OCI-LY3 (cell line): Measurements from ENCODE around the gene CD40LG.

Source experiments
- H2AFZ ChIP-seq: fragments of 200-600, 300-600 bp; shearing (Covaris generic); 2 replicates; pipeline ENCODE4 v1.6.0; 2014; ENCODE audit warnings: antibody characterized with exemption, low read depth, low read length
- H3K27ac ChIP-seq: fragments of 200-600, 300-600 bp; sonication (generic); 2 replicates; pipeline ENCODE4 v1.5.1; 2014; ENCODE audit warnings: mild to moderate bottlenecking, low read length, moderate library complexity, mixed read lengths
- H3K27me3 ChIP-seq: fragments of 200-600, 300-600 bp; sonication (generic); 2 replicates; pipeline ENCODE4 v1.6.1; 2014; ENCODE audit warnings: low read depth, low read length, mixed read lengths
- H3K36me3 ChIP-seq: fragments of 200-600, 300-600 bp; sonication (generic); replicated peaks from 2 replicates; pipeline ENCODE3; 2014; ENCODE audit warnings: low read depth, low read length, mixed read lengths
- H3K4me1 ChIP-seq: fragments of 300-600, 200-600 bp; sonication (generic); 2 replicates; pipeline ENCODE4 v1.6.1; 2014; ENCODE audit warnings: low read length, mixed read lengths
- H3K4me2 ChIP-seq: fragments of 200-600, 300-600 bp; sonication (generic); 2 replicates; pipeline ENCODE4 v1.6.1; 2014; ENCODE audit warnings: low read length, mixed read lengths
- H3K4me3 ChIP-seq: fragments of 300-600, 200-600 bp; sonication (generic); 2 replicates; pipeline ENCODE4 v1.5.1; 2014; ENCODE audit warnings: antibody characterized with exemption, mild to moderate bottlenecking, low read length, moderate library complexity
- H3K79me2 ChIP-seq: fragments of 300-600, 200-600 bp; shearing (Covaris generic); 2 replicates; pipeline ENCODE4 v1.6.1; 2014; ENCODE audit warnings: mild to moderate bottlenecking, low read length, mixed read lengths
- H3K9ac ChIP-seq: fragments of 300-600, 200-600 bp; shearing (Covaris generic); 2 replicates; pipeline ENCODE4 v1.6.0; 2014; ENCODE audit warnings: mild to moderate bottlenecking, low read length, moderate library complexity
- H3K9me3 ChIP-seq: fragments of 200-600, 300-600 bp; shearing (Covaris generic); 2 replicates; pipeline ENCODE4 v1.6.1; 2014; ENCODE audit warnings: low read length, mixed read lengths; ENCODE audit not compliant: insufficient read depth
- H4K20me1 ChIP-seq: fragments of 200-600, 300-600 bp; sonication (generic); 2 replicates; pipeline ENCODE4 v1.6.1; 2016; ENCODE audit warnings: low read length, mixed read lengths; ENCODE audit not compliant: insufficient read depth
- EZH2phosphoT487 ChIP-seq: fragments of 200-600 bp; shearing (Covaris generic); IDR thresholded peaks from 2 replicates; pipeline ENCODE4 v1.6.1; 2018; ENCODE audit warnings: antibody characterized with exemption, mixed run types, low read depth
- TF ChIP-seq, protein P1 (sequence below): fragments of 200-600, 300-600 bp; sonication (generic); IDR thresholded peaks from 2 replicates; pipeline ENCODE4 v1.5.1; 2014; ENCODE audit warnings: antibody characterized with exemption, low read length, low read depth

Gene CD40LG

DNA sequence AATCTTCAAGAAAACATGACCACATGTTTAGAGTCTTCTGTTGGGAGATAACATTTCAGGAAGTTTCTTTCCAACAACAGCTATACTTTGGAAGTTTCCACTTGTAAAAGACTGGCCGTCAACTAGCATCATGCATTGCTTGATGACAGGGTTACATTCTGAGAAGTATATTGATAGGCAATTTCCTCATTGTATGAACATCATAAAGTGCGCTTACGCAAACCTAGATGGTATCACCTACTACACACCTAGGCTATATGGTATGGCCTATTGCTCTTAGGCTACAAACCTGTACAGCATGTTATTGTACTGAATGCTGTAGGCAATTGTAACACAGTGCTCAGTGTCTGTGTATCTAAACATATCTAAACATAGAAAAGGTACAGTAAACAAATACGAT lies 25.4 kb upstream of the CD40LG start:
- Histone ChIP-seq H3K36me3 (no peaks in the 10 kb centered on the region), H3K9ac (no peak overlapping the region), H3K4me1 (peaks cover 16% of the 10 kb centered on the region), H3K27me3 (no peaks in the 10 kb centered on the region), H3K9me3 (no peaks in the 10 kb centered on the region), H2AFZ (no peak overlapping the region), H3K4me2 (no peak overlapping the region), H3K4me3 (no peak overlapping the region), H3K79me2 (no peaks in the 10 kb centered on the region), H3K27ac (no peak overlapping the region), H4K20me1 (no peaks in the 10 kb centered on the region)
- TF ChIP-seq EZH2phosphoT487 = no peak
- TF ChIP-seq, protein P1, sequence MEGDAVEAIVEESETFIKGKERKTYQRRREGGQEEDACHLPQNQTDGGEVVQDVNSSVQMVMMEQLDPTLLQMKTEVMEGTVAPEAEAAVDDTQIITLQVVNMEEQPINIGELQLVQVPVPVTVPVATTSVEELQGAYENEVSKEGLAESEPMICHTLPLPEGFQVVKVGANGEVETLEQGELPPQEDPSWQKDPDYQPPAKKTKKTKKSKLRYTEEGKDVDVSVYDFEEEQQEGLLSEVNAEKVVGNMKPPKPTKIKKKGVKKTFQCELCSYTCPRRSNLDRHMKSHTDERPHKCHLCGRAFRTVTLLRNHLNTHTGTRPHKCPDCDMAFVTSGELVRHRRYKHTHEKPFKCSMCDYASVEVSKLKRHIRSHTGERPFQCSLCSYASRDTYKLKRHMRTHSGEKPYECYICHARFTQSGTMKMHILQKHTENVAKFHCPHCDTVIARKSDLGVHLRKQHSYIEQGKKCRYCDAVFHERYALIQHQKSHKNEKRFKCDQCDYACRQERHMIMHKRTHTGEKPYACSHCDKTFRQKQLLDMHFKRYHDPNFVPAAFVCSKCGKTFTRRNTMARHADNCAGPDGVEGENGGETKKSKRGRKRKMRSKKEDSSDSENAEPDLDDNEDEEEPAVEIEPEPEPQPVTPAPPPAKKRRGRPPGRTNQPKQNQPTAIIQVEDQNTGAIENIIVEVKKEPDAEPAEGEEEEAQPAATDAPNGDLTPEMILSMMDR = no peak

DNA sequence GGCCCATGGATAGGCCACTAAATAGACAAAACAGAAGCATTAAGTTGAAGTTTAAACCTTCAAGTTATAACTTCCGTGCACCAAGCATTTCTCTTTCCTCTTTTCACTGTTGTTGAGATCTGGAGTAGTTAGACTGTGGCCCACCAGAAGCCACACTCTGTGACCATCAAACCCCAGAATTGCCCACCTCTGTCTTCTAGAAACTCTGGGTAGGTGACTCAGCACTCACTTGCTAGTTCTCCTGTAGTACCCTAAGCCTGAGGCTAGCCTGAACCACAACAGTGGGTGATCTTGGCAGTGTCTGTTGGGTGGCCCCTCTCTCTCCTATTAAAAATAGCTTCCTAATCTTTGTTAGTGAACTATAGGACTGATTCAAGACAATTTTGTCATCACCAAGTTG lies 24.6 kb upstream of the CD40LG start:
- H3K27me3 ChIP-seq = no peaks in the 10 kb centered on the region
- no peaks in the 10 kb centered on the region for H3K79me2 ChIP-seq
- H3K36me3 ChIP-seq = no peaks in the 10 kb centered on the region
- H3K4me3 ChIP-seq = no peak overlapping the region
- no peak overlapping the region for H3K4me2 ChIP-seq
- no peaks in the 10 kb centered on the region for H3K9me3 ChIP-seq
- H2AFZ ChIP-seq = no peak overlapping the region
- TF ChIP-seq, protein P1 = no peak
- no peak for TF ChIP-seq EZH2phosphoT487
- H3K9ac ChIP-seq = no peak overlapping the region
- H4K20me1 ChIP-seq = no peaks in the 10 kb centered on the region
- peaks cover 12% of the 10 kb centered on the region for H3K4me1 ChIP-seq
- no peak overlapping the region for H3K27ac ChIP-seq

DNA sequence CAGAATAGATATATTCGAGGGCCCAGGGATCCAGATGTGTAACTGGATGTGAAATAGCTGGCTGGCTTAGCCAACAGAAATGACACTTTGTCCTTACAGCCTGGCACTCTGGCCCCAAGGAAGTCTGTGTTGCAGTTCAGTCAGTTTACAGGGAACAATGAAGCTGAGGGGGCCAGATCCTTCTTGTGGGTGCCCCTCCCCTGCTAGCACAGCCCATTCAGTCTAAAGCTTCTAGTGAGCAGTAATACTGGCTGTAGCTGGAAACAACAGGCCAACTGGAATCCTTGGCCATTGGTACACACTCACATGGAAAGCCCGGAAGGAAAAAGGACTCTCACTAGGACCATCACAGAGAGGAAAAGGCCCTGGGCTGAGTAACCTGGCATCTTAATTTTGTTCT lies 22.7 kb upstream of the CD40LG start:
- H3K27me3 ChIP-seq = no peaks in the 10 kb centered on the region
- H3K4me3 ChIP-seq = no peak overlapping the region
- H3K4me2 ChIP-seq = no peak overlapping the region
- H2AFZ ChIP-seq = no peak overlapping the region
- no peaks in the 10 kb centered on the region for H3K79me2 ChIP-seq
- H3K27ac ChIP-seq = no peak overlapping the region
- TF ChIP-seq, protein P1 = no peak
- TF ChIP-seq EZH2phosphoT487 = no peak
- no peaks in the 10 kb centered on the region for H3K9me3 ChIP-seq
- H3K9ac ChIP-seq = no peak overlapping the region
- no peaks in the 10 kb centered on the region for H3K36me3 ChIP-seq
- no peaks in the 10 kb centered on the region for H4K20me1 ChIP-seq
- peaks cover 12% of the 10 kb centered on the region for H3K4me1 ChIP-seq

DNA sequence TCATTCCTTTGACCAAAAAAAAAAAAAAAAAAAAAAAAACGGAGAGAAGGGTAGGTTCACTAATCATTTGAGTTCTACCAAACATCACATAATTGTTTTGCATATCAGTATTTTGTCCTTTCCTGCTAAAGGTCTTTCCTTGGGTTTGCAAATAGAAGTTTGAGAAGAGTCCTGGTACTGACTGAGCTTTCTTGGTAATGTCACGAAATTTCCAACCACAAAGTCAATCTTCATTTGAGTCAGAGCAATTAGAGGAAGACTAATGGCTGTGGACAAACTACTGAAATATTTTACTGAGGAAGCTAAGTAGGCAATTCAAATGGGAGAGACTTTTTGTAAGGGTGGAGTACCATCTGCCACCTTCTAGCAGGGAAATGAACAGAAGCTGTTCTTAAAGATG lies 21.7 kb upstream of the CD40LG start:
- Histone ChIP-seq H3K9me3 (no peaks in the 10 kb centered on the region), H3K27me3 (no peaks in the 10 kb centered on the region), H3K4me3 (no peak overlapping the region), H3K27ac (no peak overlapping the region), H3K4me2 (peak overlapping the region; percentile 24), H3K36me3 (no peaks in the 10 kb centered on the region), H4K20me1 (no peaks in the 10 kb centered on the region), H2AFZ (no peak overlapping the region), H3K79me2 (no peaks in the 10 kb centered on the region), H3K4me1 (peaks cover 12% of the 10 kb centered on the region), H3K9ac (no peak overlapping the region)
- TF ChIP-seq, protein P1 = no peak
- no peak for TF ChIP-seq EZH2phosphoT487
